OCI-LY3 (cell line): ENCODE data around the gene KCNC4.

ENCODE experiments used
- EZH2phosphoT487 ChIP-seq: fragments of 200-600 bp; shearing (Covaris generic); IDR thresholded peaks from 2 replicates; pipeline ENCODE4 v1.6.1; 2018; ENCODE audit warnings: antibody characterized with exemption, mixed run types, low read depth
- TF ChIP-seq, protein P1 (sequence below): fragments of 200-600, 300-600 bp; sonication (generic); IDR thresholded peaks from 2 replicates; pipeline ENCODE4 v1.5.1; 2014; ENCODE audit warnings: antibody characterized with exemption, low read length, low read depth

DNA sequence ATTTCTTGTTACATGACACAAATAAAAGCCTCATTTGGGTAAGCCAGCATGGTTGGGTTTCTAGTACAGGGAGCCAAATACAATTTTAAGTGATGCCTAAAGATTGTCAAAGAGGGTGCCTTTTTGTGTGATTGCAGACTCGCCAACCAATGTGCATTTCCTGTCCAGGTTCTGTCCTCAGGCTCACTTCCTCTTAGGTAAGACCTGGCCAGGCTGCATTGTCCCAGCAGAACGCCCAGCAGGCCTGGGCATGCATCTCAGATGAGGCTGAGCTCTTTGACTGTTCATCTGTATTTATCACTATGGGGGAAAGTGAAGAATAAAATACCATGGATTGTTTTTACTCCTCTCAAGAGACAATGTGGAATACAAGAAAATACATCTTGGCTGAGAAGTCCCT lies 49.7 kb downstream of the KCNC4 start:
- TF ChIP-seq, protein P1, sequence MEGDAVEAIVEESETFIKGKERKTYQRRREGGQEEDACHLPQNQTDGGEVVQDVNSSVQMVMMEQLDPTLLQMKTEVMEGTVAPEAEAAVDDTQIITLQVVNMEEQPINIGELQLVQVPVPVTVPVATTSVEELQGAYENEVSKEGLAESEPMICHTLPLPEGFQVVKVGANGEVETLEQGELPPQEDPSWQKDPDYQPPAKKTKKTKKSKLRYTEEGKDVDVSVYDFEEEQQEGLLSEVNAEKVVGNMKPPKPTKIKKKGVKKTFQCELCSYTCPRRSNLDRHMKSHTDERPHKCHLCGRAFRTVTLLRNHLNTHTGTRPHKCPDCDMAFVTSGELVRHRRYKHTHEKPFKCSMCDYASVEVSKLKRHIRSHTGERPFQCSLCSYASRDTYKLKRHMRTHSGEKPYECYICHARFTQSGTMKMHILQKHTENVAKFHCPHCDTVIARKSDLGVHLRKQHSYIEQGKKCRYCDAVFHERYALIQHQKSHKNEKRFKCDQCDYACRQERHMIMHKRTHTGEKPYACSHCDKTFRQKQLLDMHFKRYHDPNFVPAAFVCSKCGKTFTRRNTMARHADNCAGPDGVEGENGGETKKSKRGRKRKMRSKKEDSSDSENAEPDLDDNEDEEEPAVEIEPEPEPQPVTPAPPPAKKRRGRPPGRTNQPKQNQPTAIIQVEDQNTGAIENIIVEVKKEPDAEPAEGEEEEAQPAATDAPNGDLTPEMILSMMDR = no peak
- no peak for TF ChIP-seq EZH2phosphoT487
